Activated CD8-positive, alpha-beta memory T cell treated with anti-CD3 and anti-CD28 coated beads, Interleukin-2, amount 50 U/mL, for 1 hour (primary cell): Measurements from ENCODE around the gene DEDD.

Source experiments
- DNase-seq: peaks from one replicate; pipeline ENCODE4 v3.0.0-alpha.2; 2020; ENCODE audit errors: extremely low read depth

Gene DEDD

DNA sequence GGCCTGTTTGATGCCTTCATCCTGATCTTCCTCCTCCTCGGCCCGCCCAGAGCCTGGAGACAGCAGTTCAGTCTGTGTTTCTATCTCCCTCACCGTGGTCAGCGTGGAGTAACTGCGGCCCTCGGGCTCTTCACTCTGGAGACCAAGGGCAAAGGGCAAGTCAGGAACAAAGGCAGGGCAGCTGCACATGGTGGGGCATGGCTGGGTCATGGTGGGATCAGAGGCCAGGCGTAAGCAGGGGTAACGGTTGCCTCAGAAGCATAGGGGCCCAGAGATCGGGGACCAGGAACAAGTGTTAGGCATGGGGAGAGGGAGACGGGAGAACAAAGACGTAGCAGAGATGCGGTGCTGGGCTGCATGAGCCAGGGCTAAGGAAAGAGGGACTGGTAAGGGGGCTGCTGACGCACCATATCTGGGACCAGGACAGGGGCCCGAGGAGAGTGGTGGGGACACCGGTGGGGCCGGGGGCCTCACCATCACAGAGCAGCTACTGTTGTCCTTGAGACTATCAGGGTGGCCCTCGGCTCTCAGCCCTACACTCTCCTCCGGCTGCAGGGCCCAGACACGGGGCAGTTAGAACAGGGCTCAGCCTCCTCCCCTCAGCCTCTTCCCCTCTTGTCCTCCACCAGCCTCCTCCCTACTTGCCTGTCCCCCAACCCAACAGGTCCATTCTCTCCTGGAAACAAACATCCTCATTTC is 59.6 kb downstream of the DEDD start:
- no peak for DNase-seq

DNA sequence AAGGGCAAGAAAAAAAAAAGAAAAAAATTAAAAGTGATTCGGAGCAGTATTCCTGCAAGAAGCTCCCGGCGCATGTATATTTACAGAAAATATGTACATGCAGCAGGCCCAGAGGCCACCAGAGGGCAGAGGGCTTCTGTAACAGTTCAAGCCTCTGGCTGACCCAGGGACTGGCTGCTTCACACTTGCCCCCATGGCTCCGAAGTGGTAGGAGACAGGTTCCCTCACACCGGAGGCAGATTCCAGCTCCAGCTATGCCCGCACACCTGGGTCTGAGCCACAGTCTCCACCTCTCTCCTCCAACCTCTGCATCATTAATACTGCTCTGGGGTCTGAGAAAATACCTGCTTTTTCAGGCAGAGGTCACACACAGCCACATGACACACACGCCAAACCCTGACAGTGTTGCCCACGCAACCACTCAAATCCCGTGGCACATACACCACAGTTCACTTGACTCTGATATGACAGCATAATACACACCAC is 60.5 kb downstream of the DEDD start:
- DNase-seq, result no peak
